HG03139 (cell line): ENCODE data around the gene SEMA5B.

Source experiments
- ATAC-seq: cut with Tn5 transposase; IDR thresholded peaks from one replicate; pipeline ENCODE4 v1.9.1; 2021; ENCODE audit not compliant: unreplicated experiment

The SEMA5B gene

DNA sequence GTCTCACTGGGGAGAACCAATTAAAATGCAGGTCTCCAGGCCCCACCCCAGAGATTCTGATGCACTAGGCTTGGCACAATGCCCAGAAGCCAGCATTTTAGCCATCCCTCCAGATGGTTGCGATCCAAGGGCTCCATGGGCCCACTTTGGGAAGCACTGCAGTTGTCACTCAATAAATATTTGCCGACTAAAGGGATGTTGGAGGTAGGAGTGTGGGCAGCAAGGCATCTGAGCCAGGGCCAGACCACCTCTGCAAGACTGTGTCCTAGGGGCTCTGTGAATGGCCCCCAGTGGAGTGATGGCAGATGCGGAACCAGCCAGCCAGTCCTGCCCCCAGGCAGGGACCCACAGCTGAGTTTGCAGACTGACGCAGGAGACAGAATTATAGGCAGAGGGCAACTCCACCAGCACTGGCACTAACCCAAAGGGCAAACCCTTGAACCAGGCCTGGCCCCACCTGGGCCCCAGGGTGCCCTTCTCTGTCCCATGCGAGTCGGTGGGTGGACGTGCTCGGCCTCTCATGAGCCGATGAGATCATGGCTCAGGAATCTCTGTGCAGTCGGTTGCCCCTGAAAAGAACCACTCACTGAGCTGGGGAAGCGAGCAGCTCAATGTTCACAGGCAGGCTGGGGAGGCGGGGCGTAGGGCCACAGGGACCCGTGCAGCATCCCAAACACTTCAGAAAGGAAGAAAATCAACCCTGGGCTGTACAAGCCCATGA is 49.7 kb downstream of the SEMA5B start:
- no peak for ATAC-seq

DNA sequence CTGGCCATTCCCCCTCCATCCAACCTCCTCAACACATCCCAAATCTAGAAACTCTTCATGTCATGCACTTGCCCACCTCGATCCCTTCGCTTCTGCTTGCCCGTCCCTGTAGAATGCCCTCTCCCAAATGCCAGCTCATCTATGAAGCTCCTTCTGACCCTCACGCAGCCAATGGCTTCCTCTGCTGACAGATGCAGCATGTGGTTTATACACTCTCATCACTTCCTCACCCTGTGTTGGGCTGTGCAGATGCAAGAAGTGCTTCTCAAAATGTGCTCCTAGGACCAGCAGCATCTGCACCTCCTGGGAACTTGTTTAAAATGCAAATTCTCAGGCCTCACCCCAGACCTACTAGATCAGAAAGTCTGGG is 51.7 kb downstream of the SEMA5B start:
- ATAC-seq: peak; percentile 40

GRCh38 chr3:122975163-122975923 is 52.2 kb downstream of the SEMA5B start:
- ATAC-seq: peak; percentile 66

GRCh38 chr3:122974764-122975162 is 52.8 kb downstream of the SEMA5B start:
- no peak for ATAC-seq

DNA sequence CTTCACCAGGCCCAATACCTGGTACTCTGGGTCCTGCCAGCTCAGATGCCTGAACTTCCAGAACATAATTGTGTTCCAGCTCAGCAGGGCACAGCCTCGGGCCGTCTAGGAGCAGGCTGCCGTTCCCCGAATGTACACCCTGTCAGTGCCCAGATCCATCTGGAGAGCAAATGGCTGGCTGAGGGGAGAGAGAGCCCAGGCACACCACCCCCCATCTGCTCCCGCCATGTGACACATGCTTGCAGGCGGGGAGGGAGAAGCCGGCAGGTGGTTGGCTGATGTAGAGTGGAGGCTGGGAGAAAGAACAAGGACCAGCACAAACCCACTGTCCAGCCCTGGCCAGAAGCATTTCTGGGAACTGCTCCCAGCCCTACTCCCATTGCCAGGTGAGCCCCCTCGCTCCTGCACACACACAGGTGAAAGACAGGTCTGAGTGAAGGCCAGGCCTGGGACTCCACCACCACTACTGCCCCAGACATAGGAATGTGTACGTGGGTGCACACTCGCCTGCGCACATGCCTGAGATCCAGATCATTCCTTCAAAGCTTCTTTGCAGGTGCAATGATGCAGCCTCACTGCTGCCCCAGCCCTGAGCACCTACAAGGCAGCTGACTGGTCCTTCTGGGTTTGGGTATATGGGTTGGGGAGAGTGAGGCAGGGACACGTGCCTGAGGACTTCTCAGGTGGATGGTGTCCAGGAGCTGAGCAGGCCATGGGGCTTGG is 53.5 kb downstream of the SEMA5B start:
- ATAC-seq: no peak

DNA sequence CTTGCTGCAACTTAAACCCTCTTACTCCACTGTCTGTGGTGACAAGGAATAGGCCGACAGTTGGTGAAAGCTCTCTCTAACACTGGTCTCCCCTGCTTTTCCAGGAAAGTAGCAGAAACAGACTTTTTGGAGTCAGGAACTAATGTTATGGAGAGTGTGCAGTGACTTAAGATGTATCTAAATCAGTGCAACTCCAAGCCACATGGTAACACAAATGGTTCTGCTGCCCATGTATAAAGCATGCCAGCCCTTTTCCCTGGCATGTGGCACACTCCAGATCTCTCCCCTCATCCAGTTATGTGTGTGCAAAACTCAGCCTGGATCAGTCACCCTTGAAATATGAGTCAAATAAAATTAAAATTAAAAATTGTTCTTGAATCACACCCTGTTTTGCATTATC is 55.4 kb downstream of the SEMA5B start:
- ATAC-seq: no peak

DNA sequence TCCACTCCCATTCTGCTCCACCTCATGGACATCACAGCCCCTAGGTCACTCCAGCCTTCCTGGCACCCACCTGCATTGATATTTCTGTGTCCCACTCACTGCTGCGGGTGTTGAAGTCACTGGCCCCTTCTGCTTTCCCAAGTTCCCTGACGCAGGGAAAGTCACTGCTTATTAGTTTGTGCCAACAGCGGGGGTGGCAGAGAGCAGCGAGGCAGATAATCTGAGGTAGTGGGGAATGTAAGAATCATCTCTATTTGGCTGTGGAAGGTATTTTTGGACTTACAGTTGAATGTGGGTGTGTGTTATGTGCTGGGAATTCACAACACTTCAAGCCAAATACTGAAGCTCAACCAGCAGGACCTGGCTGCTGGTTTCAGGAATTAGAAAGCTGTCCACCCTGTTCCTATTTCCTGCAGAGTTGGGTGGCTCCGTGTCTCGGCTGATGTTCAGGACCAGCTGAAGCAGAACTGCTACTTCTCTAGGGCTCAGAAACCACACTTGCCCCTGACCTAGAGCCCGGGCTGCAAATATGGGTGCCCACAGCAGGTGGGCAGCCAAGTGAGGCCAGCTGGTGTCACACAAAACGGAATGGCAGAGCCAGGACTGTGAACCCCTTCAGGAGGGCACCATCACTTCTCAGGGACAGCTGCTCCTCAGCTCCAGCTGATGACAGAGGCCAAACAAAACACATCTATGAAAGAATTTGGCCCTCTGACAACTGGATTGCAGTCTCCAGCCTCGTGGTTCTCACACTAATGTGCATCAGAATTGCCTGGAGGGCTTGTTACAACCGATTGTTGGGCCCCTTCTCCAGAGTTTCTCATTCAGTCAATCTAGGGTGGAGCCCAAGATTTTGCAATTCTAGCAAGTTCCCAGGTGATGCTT is 57.7 kb downstream of the SEMA5B start:
- ATAC-seq: no peak

DNA sequence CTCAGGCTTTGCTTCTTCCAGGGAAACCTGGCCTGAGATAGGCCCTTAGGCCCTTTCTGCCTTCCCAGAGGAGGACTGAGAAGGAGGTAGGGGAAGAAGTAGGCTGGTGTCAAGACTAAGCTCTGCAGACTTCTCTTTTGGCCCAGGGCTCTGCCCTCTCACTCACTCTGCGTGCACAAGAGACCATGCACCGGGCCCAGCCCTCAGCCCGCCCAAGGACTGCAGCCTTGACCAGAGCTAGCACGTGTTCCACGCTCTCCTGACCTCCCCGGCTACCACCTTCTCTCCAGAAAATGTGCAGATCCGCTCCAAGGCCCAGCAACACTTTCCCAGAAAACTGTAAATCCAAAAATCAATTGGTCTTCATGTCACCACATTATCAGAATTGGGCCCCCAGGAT is 59.8 kb downstream of the SEMA5B start:
- ATAC-seq: no peak

DNA sequence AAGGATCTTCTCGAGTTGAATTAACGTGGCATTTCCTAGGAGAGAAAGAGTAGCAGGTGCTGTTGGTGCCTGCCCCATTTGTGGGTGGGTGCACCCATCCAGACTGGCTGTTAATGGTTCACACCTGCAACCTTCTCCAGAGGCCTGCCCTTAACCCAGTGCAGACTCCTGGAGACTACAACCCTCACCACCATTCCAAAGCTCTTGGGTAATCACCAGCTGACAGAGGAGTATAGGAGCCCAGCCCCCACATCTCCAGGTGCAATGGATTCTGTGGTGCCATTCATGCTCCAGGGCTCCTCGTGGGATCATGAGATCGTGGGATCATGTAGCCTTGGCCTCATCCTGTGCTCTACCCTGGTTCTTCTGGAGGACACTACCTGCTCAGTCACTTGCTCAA is 60.2 kb downstream of the SEMA5B start:
- no peak for ATAC-seq

DNA sequence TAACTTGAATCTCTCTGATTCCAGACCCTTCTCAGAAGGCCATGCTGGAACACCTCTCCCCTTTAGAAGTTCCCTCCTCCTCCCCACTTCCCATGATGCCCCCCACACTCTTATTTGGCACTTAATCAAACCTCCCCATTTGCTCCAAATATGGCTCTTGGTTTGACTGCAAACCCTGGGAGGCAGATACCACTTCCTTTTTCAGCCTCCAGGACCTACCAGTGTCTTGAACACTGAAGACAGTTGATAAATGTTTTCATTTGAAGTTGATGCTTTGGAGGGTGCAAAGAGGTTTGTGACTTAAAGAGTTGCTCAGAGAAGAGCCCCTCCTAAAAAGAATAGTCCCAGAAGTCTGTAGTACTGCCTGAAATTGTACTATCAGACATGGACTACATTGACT is 61.5 kb downstream of the SEMA5B start:
- ATAC-seq: no peak

GRCh38 chr3:122964811-122965210 is 62.8 kb downstream of the SEMA5B start:
- no peak for ATAC-seq

- no peak for ATAC-seq
These were observed 65.4 kb downstream of the SEMA5B start for GRCh38 chr3:122962149-122962548.

- ATAC-seq: no peak
These were observed 66.4 kb downstream of the SEMA5B start for GRCh38 chr3:122961146-122961545.

- ATAC-seq: no peak
These were observed 66.9 kb downstream of the SEMA5B start for GRCh38 chr3:122960652-122961051.

DNA sequence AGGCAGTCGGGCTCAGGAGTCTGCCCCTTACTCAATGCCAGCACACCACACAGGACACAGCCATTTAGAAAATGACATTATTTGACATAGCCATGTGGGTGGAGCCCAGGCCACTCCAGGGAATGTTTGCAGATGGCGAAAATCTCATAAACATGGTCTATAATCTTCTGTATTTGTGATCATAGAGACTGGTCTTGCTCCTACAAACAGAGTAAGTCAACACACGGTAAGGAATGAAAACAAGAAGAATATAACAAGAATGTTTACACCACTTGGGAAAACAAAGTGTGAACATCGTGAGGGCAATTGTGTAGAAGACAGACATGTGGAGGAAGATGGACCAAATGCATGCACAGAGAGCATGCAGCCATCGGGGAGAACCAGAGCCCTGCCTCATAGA is 68.2 kb downstream of the SEMA5B start:
- ATAC-seq: no peak

DNA sequence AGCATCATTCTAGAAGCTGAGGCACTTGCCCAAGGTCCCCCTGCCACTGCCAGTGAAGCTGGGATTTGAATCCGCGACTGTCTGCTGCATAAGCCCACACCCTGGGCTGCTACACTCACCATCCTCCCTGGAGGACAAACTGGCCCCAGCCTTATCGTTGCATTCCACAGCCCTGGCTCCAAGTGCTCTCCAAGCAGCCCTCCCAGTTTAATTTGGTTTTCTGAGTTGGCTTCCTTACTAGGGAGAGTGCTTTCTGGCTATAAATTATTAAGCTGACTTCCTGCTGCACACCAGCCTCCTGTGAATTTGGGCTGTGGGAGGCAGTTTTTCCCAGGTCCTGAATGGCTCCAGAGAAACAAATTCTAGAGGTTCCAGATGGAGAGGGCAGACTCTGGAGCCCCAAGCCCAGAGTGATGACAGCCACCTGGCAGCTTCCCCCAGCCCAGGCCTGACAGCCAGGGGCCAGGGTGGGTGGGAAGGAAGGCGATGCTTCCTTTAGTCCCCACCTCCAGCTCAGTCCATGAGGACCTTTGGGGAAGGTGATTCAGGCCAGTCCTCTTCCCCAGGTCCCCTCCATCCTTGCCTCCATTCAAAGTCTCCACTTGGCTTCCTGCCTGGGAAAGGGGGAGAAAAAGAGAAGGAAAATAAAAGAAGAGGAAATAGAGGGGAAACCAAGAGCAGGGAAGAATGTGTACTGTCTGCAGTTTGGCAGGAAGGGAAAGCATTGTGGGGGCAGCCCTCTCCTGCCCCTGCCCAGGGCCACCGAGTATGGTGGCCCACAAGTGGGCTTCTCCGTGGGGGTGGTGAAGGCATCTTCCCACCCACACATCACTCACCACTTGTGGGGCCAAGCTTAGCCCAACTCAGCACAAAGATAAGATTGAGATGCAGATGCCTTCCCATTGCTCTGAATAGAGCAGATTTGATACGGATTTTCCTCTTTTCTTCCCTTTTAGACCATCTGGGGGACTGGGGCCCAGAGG is 69.6 kb downstream of the SEMA5B start:
- no peak for ATAC-seq

GRCh38 chr3:122956693-122957455 is 70.7 kb downstream of the SEMA5B start:
- no peak for ATAC-seq

DNA sequence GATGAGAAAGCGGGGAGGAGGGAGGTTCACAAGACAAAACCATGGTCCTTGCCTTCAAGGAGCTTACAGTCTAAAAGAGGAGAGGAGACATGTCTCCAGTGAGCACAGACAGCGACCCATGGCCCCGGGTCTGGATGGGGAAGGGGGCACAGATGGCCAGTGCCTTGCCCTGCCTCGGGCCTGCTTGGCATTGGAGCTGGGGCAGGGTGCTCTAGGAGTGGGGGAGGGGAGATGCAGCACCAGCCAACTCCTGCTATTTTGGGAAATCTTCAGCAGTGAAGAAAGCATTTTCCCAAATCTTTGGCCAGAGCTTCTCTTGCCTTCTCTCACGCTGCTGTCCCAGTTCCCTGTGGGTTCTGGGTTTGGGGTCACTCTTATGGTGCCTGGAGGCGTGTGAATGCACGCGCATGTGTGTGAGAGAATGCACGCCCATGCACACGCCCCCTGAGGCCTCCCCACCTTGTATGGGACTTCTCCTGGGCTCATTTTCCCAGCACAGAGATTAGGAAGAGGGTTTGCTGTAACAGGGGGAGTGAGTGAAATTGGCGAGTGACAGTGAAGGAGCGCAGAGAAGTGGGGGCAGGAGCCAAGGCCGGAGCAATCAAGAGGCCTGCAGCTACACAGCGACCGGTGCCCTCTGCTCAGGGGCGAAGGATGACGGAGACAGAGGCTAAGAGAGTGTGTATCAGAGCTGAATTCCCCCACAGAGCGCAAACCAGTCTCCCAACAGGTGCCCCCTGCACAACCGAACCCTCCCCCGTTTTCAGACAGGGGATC is 71.5 kb downstream of the SEMA5B start:
- ATAC-seq: no peak
